Spleen (tissue), 7 donors: Measurements from ENCODE around the gene PIGH.

Experiments
- POLR2A ChIP-seq, 3 donors: fragments of 450-650 bp; IDR thresholded peaks; one replicate each; pipeline ENCODE4 v1.5.1; 2017; ENCODE audit warnings: antibody characterized with exemption in 3 of 3, mild to moderate bottlenecking in 1 of 3
- POLR2AphosphoS5 ChIP-seq, 3 donors: sonication (generic); formaldehyde crosslinking; IDR thresholded peaks; one replicate each; pipeline ENCODE4 v1.5.1; 2017; ENCODE audit warnings: antibody characterized with exemption in 3 of 3
- TF ChIP-seq, protein P1 (sequence below), 11 experiments: fragments of 200-600 bp in 7 of 11; fragments of 450-650 bp in 4 of 11; sonication (generic) in 4 of 11; IDR thresholded peaks in 8 of 11; conservative IDR thresholded peaks in 3 of 11; 1 replicate in 7 of 11; 2 replicates in 4 of 11; pipeline versions ENCODE4 v1.4.0 to v1.8.0; 2016 to 2021; ENCODE audit warnings: antibody characterized with exemption in 11 of 11, inconsistent platforms in 4 of 11, mild to moderate bottlenecking in 1 of 11
- donor health status: DM: no; HTN: no; CAD: no; lungs with moderate emphysema.
- donor health status: DM: no; HTN: no; CAD: no.
- donor health status: DM: no; HTN: no; CAD: no.

DNA sequence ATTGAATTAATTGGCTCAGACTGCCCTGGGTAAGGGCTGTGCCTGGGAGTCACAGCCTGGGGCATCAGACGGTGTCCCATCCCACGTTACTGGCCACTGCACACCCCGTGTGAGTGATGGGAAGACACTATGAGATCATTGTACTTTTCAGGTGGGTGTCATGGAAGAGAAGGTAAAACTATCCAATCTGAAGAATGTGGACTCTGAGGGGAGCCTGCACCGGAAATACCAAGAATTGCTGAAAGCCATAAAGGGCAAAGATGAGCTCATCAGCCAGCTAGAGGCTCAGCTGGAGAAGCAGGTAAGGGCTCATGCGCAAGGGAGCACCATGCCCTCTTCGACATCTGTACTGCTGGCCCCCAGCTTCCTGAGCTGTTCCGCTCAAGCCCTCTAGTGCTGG, 43.0 kb downstream of the PIGH start:
- TF ChIP-seq, protein P1, sequence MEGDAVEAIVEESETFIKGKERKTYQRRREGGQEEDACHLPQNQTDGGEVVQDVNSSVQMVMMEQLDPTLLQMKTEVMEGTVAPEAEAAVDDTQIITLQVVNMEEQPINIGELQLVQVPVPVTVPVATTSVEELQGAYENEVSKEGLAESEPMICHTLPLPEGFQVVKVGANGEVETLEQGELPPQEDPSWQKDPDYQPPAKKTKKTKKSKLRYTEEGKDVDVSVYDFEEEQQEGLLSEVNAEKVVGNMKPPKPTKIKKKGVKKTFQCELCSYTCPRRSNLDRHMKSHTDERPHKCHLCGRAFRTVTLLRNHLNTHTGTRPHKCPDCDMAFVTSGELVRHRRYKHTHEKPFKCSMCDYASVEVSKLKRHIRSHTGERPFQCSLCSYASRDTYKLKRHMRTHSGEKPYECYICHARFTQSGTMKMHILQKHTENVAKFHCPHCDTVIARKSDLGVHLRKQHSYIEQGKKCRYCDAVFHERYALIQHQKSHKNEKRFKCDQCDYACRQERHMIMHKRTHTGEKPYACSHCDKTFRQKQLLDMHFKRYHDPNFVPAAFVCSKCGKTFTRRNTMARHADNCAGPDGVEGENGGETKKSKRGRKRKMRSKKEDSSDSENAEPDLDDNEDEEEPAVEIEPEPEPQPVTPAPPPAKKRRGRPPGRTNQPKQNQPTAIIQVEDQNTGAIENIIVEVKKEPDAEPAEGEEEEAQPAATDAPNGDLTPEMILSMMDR (IDR thresholded peaks at IDR 0.05 in 8 of 11, conservative IDR thresholded peaks at IDR 0.05 in 3 of 11) = no peak
- no peak for TF ChIP-seq POLR2AphosphoS5 (IDR thresholded peaks at IDR 0.05)
- TF ChIP-seq POLR2A (IDR thresholded peaks at IDR 0.05) = no peak
